ENCODE data around the gene PHF11. TPM values are rescaled to one million over a fixed set of nuclear protein-coding genes. Genes with fewer than 3 reads are reported as not detected.

Gene PHF11
- 10 to 100 TPM; 30.2 to 39.9 (median 35.8) TPM for total RNA-seq
- long read RNA-seq, donor 1, transcript PHF11-202 (10 exons, 1,359 nt), result major isoform, 14 of 27 reads
- long read RNA-seq, donor 1, partial matches to known transcripts, result 1 of 27 reads
- long read RNA-seq, donor 1, other reads (novel, unspliced or antisense), result 7 of 27 reads
- long read RNA-seq, donor 2, transcript PHF11-202 (10 exons, 1,359 nt), result major isoform, 12 of 16 reads
- long read RNA-seq, donor 2, partial matches to known transcripts, result 3 of 16 reads
- long read RNA-seq, donor 2, other reads (novel, unspliced or antisense), result 0 of 16 reads

DNA sequence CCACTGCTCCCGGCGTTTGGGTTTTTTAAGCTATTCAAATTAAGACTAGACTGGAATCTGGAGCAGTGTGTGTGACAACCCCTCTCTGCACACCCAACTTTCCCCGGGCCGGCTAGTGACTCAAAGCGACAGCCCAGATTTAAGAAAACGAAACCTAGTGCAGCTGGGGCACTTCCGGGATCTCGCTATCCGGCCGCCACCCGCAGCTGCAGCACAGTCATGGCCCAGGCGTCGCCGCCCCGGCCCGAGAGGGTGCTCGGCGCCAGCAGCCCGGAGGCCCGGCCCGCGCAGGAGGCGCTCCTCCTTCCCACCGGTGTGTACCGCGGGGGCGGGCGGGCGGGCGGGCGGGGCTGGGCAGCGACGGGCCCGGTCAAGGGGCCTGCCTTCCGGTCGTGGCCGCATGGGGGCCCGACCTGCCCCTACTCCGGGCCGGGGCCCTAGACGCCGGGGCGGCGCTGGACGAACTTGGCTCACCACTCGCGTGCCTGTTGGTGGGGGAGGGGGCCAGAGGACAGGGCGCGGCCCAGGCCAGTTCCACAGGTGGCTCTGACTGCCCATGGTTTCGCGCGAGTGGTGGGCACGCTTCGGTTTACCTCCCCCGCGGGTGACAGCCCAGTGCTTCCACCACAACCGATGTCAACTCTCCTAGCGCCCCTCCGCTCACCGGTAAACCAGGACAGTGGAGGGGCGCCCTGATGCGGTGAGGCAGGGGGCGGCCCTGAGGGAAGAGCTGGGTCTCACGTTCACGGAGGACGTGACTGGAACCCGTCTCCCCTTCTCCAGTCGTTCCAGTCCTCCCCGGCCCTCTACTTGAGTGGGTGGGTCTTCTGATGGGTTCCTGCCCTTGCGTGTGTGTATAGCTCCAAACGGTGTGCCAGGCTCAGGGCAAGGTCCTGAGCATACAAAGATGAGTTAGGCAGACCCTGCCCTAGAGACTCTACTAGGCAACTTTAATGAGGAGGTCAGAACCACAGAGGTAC, at the start of gene PHF11:
Gene PHF11, plus strand, starts transcription at position 171 of the 980 bp plus-strand sequence. Its CDS starts 49 bp downstream, at position 220.
- TF ChIP-seq, protein P1, sequence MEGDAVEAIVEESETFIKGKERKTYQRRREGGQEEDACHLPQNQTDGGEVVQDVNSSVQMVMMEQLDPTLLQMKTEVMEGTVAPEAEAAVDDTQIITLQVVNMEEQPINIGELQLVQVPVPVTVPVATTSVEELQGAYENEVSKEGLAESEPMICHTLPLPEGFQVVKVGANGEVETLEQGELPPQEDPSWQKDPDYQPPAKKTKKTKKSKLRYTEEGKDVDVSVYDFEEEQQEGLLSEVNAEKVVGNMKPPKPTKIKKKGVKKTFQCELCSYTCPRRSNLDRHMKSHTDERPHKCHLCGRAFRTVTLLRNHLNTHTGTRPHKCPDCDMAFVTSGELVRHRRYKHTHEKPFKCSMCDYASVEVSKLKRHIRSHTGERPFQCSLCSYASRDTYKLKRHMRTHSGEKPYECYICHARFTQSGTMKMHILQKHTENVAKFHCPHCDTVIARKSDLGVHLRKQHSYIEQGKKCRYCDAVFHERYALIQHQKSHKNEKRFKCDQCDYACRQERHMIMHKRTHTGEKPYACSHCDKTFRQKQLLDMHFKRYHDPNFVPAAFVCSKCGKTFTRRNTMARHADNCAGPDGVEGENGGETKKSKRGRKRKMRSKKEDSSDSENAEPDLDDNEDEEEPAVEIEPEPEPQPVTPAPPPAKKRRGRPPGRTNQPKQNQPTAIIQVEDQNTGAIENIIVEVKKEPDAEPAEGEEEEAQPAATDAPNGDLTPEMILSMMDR (IDR thresholded peaks at IDR 0.05), result no peak
- Histone ChIP-seq H3K4me1 (ENCODE audit: low read depth) (no peaks in the 10 kb centered on the region), H3K9me3 (no peaks in the 10 kb centered on the region), H3K4me3 (peak within 1 kb of the TSS; percentile 38), H3K36me3 (ENCODE audit: low read depth) (no peaks in the 10 kb centered on the region)
- intact Hi-C loops (cut with DNase I, micrococcal nuclease), result no loop called here
- DNase-seq (peak; percentile 85 to 90 (median 88)), ATAC-seq (peak; percentile 93)

DNA sequence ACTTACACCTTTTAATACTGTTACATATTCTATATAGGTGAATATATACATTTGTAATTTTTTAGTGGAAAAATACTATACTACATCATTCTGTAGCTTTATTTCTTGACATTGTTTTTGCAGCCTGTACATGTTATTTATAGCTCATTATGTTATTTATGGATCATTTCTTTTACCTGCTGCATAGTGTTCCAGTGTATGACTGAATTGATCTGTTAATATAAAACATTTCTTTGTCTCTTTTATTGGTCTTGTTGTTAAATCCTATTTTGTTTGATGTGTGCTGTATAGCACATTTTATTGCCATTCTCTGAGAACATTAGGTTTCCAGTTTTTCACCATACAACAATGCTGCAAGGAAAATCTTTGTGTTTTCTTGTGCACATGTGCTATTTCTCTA, 49.3 kb upstream of the PHF11 start:
- no peak for DNase-seq
- Histone ChIP-seq H3K9me3 (no peaks in the 10 kb centered on the region), H3K4me3 (no peak overlapping the region), H3K4me1 (ENCODE audit: low read depth) (peaks cover 20% of the 10 kb centered on the region), H3K36me3 (ENCODE audit: low read depth) (no peaks in the 10 kb centered on the region)
- intact Hi-C loops (cut with DNase I, micrococcal nuclease), result no loop called here
- ATAC-seq, result no peak
- TF ChIP-seq, protein P1 (IDR thresholded peaks at IDR 0.05), result no peak

DNA sequence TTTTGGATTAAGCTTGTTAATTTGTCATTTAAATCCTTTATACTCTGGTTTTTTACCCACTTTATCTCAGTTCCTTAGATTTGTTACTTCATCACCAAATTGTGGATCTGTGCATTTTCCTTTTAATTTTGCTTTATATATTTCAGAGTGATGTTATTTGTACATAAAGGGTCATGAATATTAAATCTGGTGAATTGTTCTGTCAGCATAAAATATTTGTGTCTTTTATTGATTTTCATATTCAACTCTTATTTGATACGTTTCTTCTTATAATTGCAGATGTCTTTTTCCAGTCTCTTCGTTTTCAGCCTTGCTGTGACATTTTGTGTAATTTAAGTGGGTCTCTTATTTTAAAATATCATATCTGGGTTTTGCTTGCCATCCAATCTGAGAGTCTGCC, 47.0 kb upstream of the PHF11 start:
- no peak for ATAC-seq
- H3K4me3 ChIP-seq, result no peak overlapping the region
- TF ChIP-seq, protein P1 (IDR thresholded peaks at IDR 0.05), result no peak
- intact Hi-C loops (cut with DNase I, micrococcal nuclease), result no loop called here
- no peaks in the 10 kb centered on the region for H3K36me3 ChIP-seq (ENCODE audit: low read depth)
- peaks cover 20% of the 10 kb centered on the region for H3K4me1 ChIP-seq (ENCODE audit: low read depth)
- DNase-seq, result no peak
- no peaks in the 10 kb centered on the region for H3K9me3 ChIP-seq

DNA sequence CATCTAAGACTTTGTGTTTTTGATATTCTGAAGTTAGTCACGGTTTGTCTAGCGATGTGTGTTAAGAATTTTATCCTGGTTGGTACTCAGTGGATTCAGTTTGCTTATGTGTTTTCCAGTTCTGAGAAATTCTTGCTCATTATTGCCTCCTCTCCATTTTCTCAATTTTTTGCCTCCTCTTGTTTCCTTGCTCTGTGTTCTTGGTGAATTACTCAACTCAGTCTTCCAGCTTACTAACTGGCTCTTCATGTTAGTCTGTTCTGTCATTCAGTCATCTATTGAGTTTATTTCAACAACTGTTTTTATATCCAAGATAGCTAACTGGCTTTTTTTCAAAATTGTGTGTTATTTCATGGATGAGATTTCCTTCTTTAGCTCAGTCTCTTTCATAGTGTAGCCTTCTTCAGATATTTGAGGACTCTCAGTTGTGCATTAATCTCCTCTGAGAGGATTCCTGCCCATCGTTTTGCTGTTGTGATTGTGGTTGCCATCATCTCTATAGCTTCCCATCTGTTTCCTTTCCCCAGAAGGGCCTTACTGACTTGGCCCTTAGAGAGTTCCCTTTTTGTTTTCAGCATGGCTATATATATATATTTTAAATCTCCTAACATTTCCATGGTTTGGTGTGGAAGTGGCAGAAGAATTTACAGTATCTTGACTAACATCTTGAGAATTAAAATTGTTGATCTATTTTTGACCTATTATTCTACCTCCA, 45.5 kb upstream of the PHF11 start:
- H3K9me3 ChIP-seq, result no peaks in the 10 kb centered on the region
- intact Hi-C loops (cut with DNase I, micrococcal nuclease), result no loop called here
- no peak for ATAC-seq

More for the DNA sequence above, 45.5 kb upstream of the PHF11 start:
- H3K36me3 ChIP-seq (ENCODE audit: low read depth), result no peaks in the 10 kb centered on the region
- TF ChIP-seq, protein P1 (IDR thresholded peaks at IDR 0.05), result no peak
- H3K4me1 ChIP-seq (ENCODE audit: low read depth), result peaks cover 20% of the 10 kb centered on the region
- no peak overlapping the region for H3K4me3 ChIP-seq
- no peak for DNase-seq

Data from mucosa of descending colon (tissue), 3 donors.